LNCaP clone FGC (cell line): ENCODE results near the gene LYPD6.
A peak's percentile ranks its signal among the peaks of the same experiment; 100 is the strongest.

ENCODE experiments used
- DNase-seq: peaks from one replicate; pipeline ENCODE4 v3.0.0-alpha.2; 2011; ENCODE audit warnings: low read depth
- H3K4me3 ChIP-seq: 2 replicates; pipeline ENCODE4 v1.5.1; 2011; ENCODE audit warnings: mild to moderate bottlenecking, low read depth, low read length, control low read depth
- CTCF ChIP-seq: IDR thresholded peaks from 2 replicates; pipeline ENCODE4 v1.5.1; 2012; ENCODE audit warnings: mild to moderate bottlenecking; ENCODE audit not compliant: control insufficient read depth, insufficient read depth; ENCODE audit errors: extremely low read depth

LYPD6 gene

GRCh38 chr2:149449017-149449416 lies 118.6 kb downstream of the LYPD6 start:
- H3K4me3 ChIP-seq = no peak overlapping the region
- DNase-seq = no peak
- no peak for TF ChIP-seq CTCF

- no peak overlapping the region for H3K4me3 ChIP-seq
- no peak for TF ChIP-seq CTCF
- peak; percentile 30 for DNase-seq
Observed at GRCh38 chr2:149451417-149452165, 121.2 kb downstream of the LYPD6 start.

GRCh38 chr2:149456285-149456684 lies 125.9 kb downstream of the LYPD6 start:
- DNase-seq = no peak
- H3K4me3 ChIP-seq = no peak overlapping the region
- TF ChIP-seq CTCF = no peak

- no peak for DNase-seq
- no peak for TF ChIP-seq CTCF
- H3K4me3 ChIP-seq = no peak overlapping the region
Observed at GRCh38 chr2:149458502-149458901, 128.1 kb downstream of the LYPD6 start.

GRCh38 chr2:149463328-149464002 lies 133.1 kb downstream of the LYPD6 start:
- H3K4me3 ChIP-seq = no peak overlapping the region
- no peak for TF ChIP-seq CTCF
- no peak for DNase-seq

- no peak for TF ChIP-seq CTCF
- H3K4me3 ChIP-seq = no peak overlapping the region
- DNase-seq = no peak
Observed at GRCh38 chr2:149464396-149464795, 134.0 kb downstream of the LYPD6 start.

GRCh38 chr2:149465873-149466272 lies 135.5 kb downstream of the LYPD6 start:
- DNase-seq = no peak
- H3K4me3 ChIP-seq = no peak overlapping the region
- TF ChIP-seq CTCF = no peak
